Right lobe of liver (tissue), 4 donors: ENCODE results near the gene TNFAIP3.

ENCODE experiments used
- CTCF ChIP-seq, 4 donors: fragments of 200-600 bp in 3 of 4; fragments of 450-650 bp in 1 of 4; IDR thresholded peaks; one replicate each; pipeline versions ENCODE4 v1.5.1 to v1.8.0; 2016 to 2022; ENCODE audit warnings: antibody characterized with exemption in 4 of 4, mild to moderate bottlenecking in 2 of 4
- POLR2A ChIP-seq: fragments of 450-650 bp; IDR thresholded peaks from one replicate; pipeline ENCODE4 v1.6.1; 2017; ENCODE audit warnings: antibody characterized with exemption, mild to moderate bottlenecking
- donor health status: DM: no; HTN: no; CAD: no.
- donor health status: DM: no; HTN: no; CAD: no.
- donor health status: DM: no; HTN: yes; CAD: no.

GRCh38 chr6:137824556-137824879 is 42.5 kb upstream of the TNFAIP3 start:
- TF ChIP-seq CTCF (IDR thresholded peaks at IDR 0.05): no peak
- no peak for TF ChIP-seq POLR2A
